Aorta (tissue), 5 donors: ENCODE results near the gene CORO1C. TPM values are rescaled to one million over a fixed set of nuclear protein-coding genes. Genes with fewer than 3 reads are reported as not detected.

Source experiments
- ATAC-seq: fragments of 200-7000 bp; cut with Tn5 transposase; one replicate; pipeline ENCODE4 v1.9.1; 2022; ENCODE audit warnings: moderate library complexity; ENCODE audit not compliant: low FRiP score
- DNase-seq, 2 donors: peaks; one replicate each; pipeline ENCODE4 v3.0.0-alpha.2; 2020
- H3K27ac ChIP-seq, 2 donors: one replicate each; pipeline ENCODE4 v1.5.1; 2013; ENCODE audit warnings: low read length in 2 of 2, mild to moderate bottlenecking in 2 of 2, moderate library complexity in 2 of 2, control low read depth in 1 of 2, inconsistent platforms in 1 of 2, low read depth in 1 of 2
- H3K27me3 ChIP-seq, 2 donors: one replicate each; pipeline ENCODE4 v1.6.1; 2013; ENCODE audit warnings: control low read depth in 1 of 2, low read length in 1 of 2, mild to moderate bottlenecking in 1 of 2, moderate library complexity in 1 of 2; ENCODE audit not compliant: insufficient read depth in 2 of 2, control insufficient read depth in 1 of 2
- H3K36me3 ChIP-seq, 2 donors: one replicate each; pipeline ENCODE4 v1.6.1; 2013; ENCODE audit warnings: control low read depth in 1 of 2, low read length in 1 of 2, mild to moderate bottlenecking in 1 of 2; ENCODE audit not compliant: insufficient read depth in 2 of 2, control insufficient read depth in 1 of 2
- H3K4me1 ChIP-seq, 2 donors: one replicate each; pipeline ENCODE4 v1.6.1; 2013; ENCODE audit warnings: low read length in 2 of 2, control low read depth in 1 of 2, mild to moderate bottlenecking in 1 of 2, moderate library complexity in 1 of 2; ENCODE audit not compliant: insufficient read depth in 2 of 2, control insufficient read depth in 1 of 2
- H3K4me3 ChIP-seq, 2 donors: one replicate each; pipeline ENCODE4 v1.5.1; 2013; ENCODE audit warnings: low read length in 2 of 2, control low read depth in 1 of 2, mild to moderate bottlenecking in 1 of 2
- H3K9me3 ChIP-seq: one replicate; pipeline ENCODE4 v1.6.1; 2013; ENCODE audit warnings: mild to moderate bottlenecking, low read length; ENCODE audit not compliant: control insufficient read depth
- WGBS, 2 donors: extraction: QIAGEN DNeasy Blood & Tissue Kit; methylation state at CpG; one replicate each; pipeline ENCODE4 v1.1.7; 2013; 5-methylcytosine and 5-hydroxymethylcytosine counted together
- intact Hi-C, 2 donors: fragments of 100-400 bp; cut with DNase I; formaldehyde crosslinking; loops; one replicate each; pipeline versions ENCODE4 v1.14.2 to v1.15.0; 2022
- polyA plus RNA-seq, 2 donors: library from polyadenylated mRNA; stranded (reverse); fragments of 200-250 nt; gene quantifications; one replicate each; pipeline ENCODE4 v1.2.3, GENCODE V29; 2013
- total RNA-seq, 2 donors: library from RNA; stranded (reverse); fragmentation: NEBNext Ultra II Directional; extraction: Animal tissue kit (Norgen Biotek cat#: 25700); gene quantifications; one replicate each; pipeline ENCODE4 v1.2.1, GENCODE V29; 2021
- donor health status: healthy with polysubstance abuse.
- donor health status: Bipolar disorder and iron deficiency.
- donor health status: DM: no; HTN: no; CAD: no.
- donor health status: DM: no; HTN: no; CAD: no.
- donor health status: DM: yes; HTN: yes; CAD: no.

Gene CORO1C
- total and polyA plus RNA-seq, 4 donors = 68.0 to 387 (median 176) TPM

DNA sequence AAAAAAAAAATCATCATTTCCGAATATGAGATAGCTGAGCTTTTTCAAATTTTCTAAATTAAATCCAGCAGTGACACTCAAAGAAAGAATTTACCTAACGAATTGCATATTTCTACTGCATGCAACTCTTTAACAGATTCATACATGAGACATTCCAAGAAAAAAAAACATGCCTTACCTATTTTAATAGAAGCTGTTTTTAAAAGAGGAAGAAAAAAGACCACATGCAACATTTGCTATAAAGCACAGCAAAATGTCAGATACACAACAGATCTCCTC, 18.5 kb downstream of the CORO1C start:
- 1 to 6% methylated on average over 2 of the region's 2 CpGs for WGBS, 2 donors
- H3K4me1 ChIP-seq = peaks cover 2 to 5% of the 10 kb centered on the region in 2 donors
- no peak overlapping the region for H3K27ac ChIP-seq

DNA sequence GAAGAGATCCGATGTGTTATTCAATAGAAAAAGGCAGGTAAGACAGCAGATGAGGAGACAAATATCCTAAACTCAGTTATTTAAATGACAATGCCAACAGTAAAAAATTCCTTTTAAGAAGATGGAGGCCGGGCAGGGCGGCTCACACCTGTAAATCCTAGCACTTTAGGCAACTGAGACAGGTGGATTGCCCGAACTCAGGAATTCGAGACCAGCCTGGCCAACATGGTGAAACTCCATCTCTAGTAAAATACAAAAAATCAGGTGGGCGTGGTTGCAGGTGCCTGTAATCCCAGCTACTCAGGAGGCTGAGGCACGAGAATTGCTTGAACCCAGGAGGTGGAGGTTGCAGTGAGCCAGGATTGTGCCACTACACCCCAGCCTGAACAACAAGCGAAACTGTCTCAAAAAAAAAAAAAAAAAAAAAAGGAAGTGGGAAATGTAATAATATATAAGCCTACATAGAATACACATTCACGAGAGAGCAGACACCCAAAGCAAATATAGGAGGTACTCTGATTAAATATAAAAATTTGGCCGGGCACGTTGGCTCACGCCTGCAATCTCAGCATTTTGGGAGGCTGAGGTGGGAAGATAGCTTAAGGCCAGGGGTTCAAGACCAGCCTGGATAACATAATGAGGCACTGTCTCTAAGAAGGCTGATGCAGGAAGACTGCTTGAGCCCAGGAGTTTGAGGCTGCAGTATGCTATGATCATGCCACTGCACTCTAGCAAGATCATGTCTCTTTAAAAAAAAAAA, 19.0 kb downstream of the CORO1C start:
- DNase-seq (no peak), ATAC-seq (no peak)
- Histone ChIP-seq H3K27me3 (no peaks in the 10 kb centered on the region), H3K4me1 (peaks cover 2 to 5% of the 10 kb centered on the region in 2 donors), H3K4me3 (no peak overlapping the region), H3K9me3 (no peaks in the 10 kb centered on the region), H3K36me3 (peaks cover 0 to 2% of the 10 kb centered on the region in 2 donors), H3K27ac (no peak overlapping the region)
- WGBS, 2 donors = 65 to 70% methylated on average over 12 of the region's 12 CpGs
- intact Hi-C loops = no loop called here

More for the DNA sequence above, 18.5 kb downstream of the CORO1C start:
- no peaks in the 10 kb centered on the region for H3K27me3 ChIP-seq
- no peak for ATAC-seq
- H3K36me3 ChIP-seq = peaks cover 0 to 2% of the 10 kb centered on the region in 2 donors
- H3K9me3 ChIP-seq = no peaks in the 10 kb centered on the region
- intact Hi-C loops = no loop called here
- no peak for DNase-seq
- no peak overlapping the region for H3K4me3 ChIP-seq

DNA sequence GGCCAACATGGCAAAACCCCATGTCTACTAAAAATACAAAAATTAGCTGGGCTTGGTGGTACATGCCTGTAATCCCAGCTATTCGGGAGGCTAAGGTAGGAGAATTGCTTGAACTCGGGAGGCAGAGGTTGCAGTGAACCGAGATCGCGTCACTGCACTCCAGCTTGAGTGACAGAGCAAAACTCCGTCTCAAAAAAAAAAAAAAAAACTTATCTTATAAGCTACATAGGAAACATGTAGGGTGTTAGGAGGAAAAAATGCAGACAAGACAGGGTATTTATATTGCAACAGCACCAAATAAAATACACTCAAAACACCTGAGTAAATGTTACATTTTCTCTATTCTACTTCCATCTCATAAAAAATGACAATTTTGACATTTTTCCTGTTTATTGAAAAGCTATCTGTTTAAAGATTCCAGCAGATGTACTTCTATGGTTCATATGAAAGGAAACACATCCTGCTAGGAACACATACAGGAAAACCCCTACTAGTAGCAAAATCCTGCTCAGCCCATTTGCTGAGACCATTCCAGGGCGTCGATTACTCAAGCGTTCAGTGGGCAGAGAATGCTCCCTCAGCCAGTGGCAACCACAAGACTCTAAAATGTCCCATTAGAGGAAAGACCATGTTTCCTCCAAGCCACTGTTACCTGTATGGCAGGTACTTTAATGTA, 19.7 kb downstream of the CORO1C start:
- DNase-seq (no peak), ATAC-seq (no peak)
- no peaks in the 10 kb centered on the region for H3K27me3 ChIP-seq
- H3K27ac ChIP-seq = no peak overlapping the region
- H3K36me3 ChIP-seq = no peaks in the 10 kb centered on the region
- 74 to 78% methylated on average over 9 of the region's 9 CpGs for WGBS, 2 donors
- H3K4me1 ChIP-seq = peaks cover 0 to 5% of the 10 kb centered on the region in 2 donors
- H3K9me3 ChIP-seq = no peaks in the 10 kb centered on the region
- no peak overlapping the region for H3K4me3 ChIP-seq
- intact Hi-C loops = no loop called here

DNA sequence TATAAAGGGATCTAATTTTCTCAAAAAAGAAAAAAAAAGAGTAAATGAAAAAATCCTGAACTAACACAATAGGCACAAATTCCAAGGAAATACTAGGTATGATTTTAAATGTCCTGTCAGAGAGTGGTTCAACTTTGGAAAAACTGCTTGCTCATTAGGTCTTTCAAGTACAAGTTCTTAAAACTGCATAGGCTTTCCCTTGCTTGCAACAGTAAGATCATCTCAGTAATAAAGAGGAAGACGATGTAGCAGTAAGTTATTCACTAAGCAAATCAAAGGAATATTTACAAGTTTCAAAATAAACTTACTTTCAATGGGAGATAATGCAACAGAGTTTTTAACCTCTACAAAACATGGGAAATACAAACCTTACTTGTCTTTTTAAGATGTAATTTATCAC, 21.6 kb downstream of the CORO1C start:
- intact Hi-C loops = no loop called here
- DNase-seq (no peak), ATAC-seq (no peak)
- 16 to 26% methylated on average over 1 of the region's 1 CpG for WGBS, 2 donors
- Histone ChIP-seq H3K36me3 (no peaks in the 10 kb centered on the region), H3K4me1 (peaks cover 0 to 5% of the 10 kb centered on the region in 2 donors), H3K9me3 (no peaks in the 10 kb centered on the region), H3K27me3 (no peaks in the 10 kb centered on the region), H3K27ac (no peak overlapping the region), H3K4me3 (no peak overlapping the region)

DNA sequence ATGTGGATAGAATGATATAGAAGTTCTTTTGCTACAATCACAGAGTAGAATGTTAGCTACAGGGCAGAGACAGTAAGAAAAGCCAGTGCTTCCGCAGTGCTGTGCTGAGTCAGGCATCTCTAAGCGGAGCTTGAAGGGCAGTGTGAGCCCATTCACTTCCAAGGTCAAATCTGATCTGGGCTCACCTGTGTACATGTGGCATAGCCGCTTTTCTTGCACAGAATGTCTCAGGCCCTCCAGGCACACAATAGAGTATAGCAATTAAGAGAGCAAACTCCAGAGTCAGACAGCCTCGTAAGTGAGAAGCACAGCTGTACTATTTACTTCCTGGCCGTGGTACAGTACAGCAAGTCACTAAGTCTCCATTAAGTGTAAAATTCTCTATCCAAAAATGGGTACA, 26.8 kb downstream of the CORO1C start:
- DNase-seq = no peak
- Histone ChIP-seq H3K4me3 (no peak overlapping the region), H3K4me1 (peaks cover 10 to 11% of the 10 kb centered on the region in 2 donors), H3K9me3 (no peaks in the 10 kb centered on the region), H3K27ac (peak overlapping the region in 1 of 2 donors; percentile 21), H3K27me3 (no peaks in the 10 kb centered on the region), H3K36me3 (peaks cover 0 to 2% of the 10 kb centered on the region in 2 donors)
- 78 to 81% methylated on average over 5 of the region's 5 CpGs for WGBS, 2 donors
- intact Hi-C loops = no loop called here
- ATAC-seq = no peak

DNA sequence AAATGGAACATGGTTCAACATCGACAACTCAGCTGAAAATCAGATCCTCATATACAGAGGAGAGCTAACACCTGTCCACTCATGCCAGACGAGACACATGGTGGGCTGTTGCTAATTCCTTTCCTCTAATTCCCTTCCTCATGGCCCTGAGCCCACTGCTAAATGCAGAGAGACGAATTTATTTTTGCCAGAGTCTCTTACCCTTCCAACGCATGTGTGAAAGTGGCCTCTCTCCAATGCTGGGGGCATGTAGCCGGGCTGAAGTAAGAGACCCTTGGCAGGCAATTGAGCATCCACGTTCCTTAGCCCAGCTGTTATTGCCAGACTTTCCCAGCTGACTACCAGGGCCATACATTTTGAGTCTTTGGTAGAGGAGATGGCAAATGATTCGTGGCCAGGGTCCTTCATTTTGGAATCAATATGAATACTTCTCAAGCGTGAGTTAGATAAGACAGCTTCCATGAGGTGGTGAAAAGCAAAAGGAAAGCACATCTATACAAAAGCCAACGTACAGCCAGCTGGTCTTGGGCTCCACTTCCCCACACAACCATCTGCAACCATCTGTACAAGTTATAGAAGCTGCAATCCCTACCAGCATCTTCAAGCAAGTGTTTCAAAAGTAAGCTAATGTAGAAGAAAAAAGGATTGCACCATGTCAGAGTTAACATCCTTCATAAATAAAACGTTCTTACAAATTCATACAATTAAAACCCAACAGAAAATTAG, 28.6 kb downstream of the CORO1C start:
- Histone ChIP-seq H3K36me3 (peaks cover 1 to 5% of the 10 kb centered on the region in 2 donors), H3K4me1 (peaks cover 10 to 14% of the 10 kb centered on the region in 2 donors), H3K9me3 (no peaks in the 10 kb centered on the region), H3K4me3 (no peak overlapping the region), H3K27me3 (no peaks in the 10 kb centered on the region), H3K27ac (peak overlapping the region; percentile 83 to 84)
- DNase-seq (no peak), ATAC-seq (no peak)
- 12 to 18% methylated on average over 10 of the region's 10 CpGs for WGBS, 2 donors
- intact Hi-C loops = no loop called here

DNA sequence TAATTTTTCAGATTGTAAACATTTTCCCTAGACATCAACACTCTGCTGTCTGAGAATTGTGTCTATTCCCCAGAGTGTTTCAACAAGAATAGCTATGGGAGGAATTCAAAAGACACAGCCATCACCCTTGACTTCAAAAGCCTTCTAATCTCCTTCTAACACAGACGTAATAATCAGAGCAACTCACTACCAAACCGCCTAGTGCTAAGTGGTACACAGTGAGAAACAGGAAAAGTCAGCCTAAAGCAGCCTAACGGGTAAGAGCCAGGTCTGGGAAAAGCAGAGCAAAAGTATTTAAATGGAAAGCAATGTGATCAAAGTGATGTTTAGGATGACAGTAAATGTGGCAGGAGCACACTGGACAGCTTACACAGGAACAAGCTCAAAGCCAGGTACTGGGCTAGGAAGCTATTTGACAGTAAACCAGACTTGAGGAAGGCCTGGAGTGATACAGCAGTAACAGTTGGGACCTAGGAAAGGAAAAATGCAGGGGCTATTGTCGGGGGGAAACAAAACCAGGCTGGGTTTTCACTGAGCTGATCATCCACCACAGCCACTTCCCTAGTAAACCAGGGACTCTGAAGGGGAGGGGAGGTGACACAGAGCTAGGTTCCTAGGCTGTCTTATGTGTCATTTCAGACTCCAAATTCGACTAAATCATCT, 29.4 kb downstream of the CORO1C start:
- Histone ChIP-seq H3K4me1 (peaks cover 13 to 14% of the 10 kb centered on the region in 2 donors), H3K36me3 (peaks cover 1 to 5% of the 10 kb centered on the region in 2 donors), H3K4me3 (no peak overlapping the region), H3K9me3 (no peaks in the 10 kb centered on the region), H3K27ac (peak overlapping the region; percentile 83 to 94), H3K27me3 (no peaks in the 10 kb centered on the region)
- DNase-seq (no peak), ATAC-seq (peak; percentile 70)
- intact Hi-C loops = no loop called here
- WGBS, 2 donors = 8 to 9% methylated on average over 5 of the region's 5 CpGs

DNA sequence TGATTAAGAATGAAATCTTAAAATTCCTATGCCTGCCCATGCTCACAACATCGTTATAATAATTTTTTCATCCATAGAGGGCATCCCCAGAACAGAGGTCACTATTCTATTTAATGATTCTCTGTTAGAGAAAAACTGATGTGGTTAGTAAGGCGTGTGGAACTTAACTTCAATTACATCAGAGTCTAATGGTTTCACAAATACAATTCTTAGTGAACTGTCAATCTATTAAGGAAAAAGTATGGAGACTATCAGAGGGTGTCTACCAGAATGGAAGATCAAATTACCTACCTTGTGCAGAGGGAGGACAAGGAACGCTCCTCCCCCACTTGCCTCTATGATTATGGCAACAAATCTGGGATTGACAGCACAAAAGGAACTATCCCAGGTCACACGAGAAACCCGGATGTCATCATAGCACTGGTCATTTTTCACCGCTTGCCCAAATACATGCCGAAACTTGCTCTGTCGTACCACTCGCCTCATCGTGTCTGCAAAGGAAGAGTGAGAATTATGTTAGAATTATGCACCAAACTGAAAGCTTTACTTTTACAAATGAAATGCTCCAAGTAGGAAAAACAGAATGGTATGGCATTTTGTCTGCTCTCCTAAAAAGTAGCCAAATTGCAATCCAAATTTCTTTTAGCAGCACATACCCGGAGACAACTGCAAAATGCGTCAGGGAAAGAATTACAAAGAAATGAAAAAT, 30.3 kb downstream of the CORO1C start:
- no peaks in the 10 kb centered on the region for H3K9me3 ChIP-seq
- DNase-seq (no peak), ATAC-seq (peak; percentile 45)
- peaks cover 13 to 16% of the 10 kb centered on the region in 2 donors for H3K4me1 ChIP-seq
- peak overlapping the region; percentile 83 to 87 for H3K27ac ChIP-seq
- WGBS, 2 donors = 8 to 14% methylated on average over 12 of the region's 12 CpGs
- peaks cover 1 to 5% of the 10 kb centered on the region in 2 donors for H3K36me3 ChIP-seq
- intact Hi-C loops = no loop called here
- H3K27me3 ChIP-seq = no peaks in the 10 kb centered on the region
- H3K4me3 ChIP-seq = peak overlapping the region in 1 of 2 donors; percentile 28
